H1 (cell line): ENCODE data around the gene SPG11. TPM values are rescaled to one million over a fixed set of nuclear protein-coding genes. Genes with fewer than 3 reads are reported as not detected.

ENCODE experiments used
- CTCF ChIA-PET: fragments of 300-600 bp; sonication (Branson Sonifier 250); formaldehyde crosslinking; loops from one replicate; lab custom pipeline; 2021; ENCODE audit not compliant: partially characterized antibody; lab: Charles Lee
- POLR2A ChIA-PET: fragments of 300-600 bp; sonication (Branson Sonifier 250); formaldehyde crosslinking; loops from one replicate; lab custom pipeline; 2021; ENCODE audit warnings: inconsistent platforms; ENCODE audit not compliant: partially characterized antibody; lab: Charles Lee
- DNase-seq, 2 experiments: peaks; one replicate each; pipeline versions ENCODE4 v3.0.0 to v3.0.0-alpha.2; 2010 to 2022; ENCODE audit warnings: low spot score in 2 of 2, low read depth in 1 of 2, mixed read lengths in 1 of 2
- FAIRE-seq: peaks from 2 replicates; lab custom pipeline; 2011; peaks lifted over from hg19 to GRCh38; lab: Jason Lieb, UNC
- H2AFZ ChIP-seq: 2 replicates; pipeline ENCODE4 v1.8.1; 2012; ENCODE audit warnings: low read length, inconsistent platforms
- H2AK5ac ChIP-seq: 2 replicates; pipeline ENCODE4 v1.6.1; 2013; ENCODE audit warnings: low read depth, low read length
- H2BK120ac ChIP-seq: replicated peaks from 2 replicates; pipeline ENCODE3; 2013; ENCODE audit warnings: low read depth, low read length, inconsistent platforms
- H2BK12ac ChIP-seq: 2 replicates; pipeline ENCODE4 v1.6.1; 2013; ENCODE audit warnings: low read depth, low read length
- H2BK15ac ChIP-seq: 2 replicates; pipeline ENCODE4 v1.6.1; 2013; ENCODE audit warnings: low read length
- H2BK20ac ChIP-seq: 2 replicates; pipeline ENCODE4 v1.6.1; 2013; ENCODE audit warnings: low read length
- H2BK5ac ChIP-seq: 2 replicates; pipeline ENCODE4 v1.6.1; 2013; ENCODE audit warnings: low read depth, low read length
- H3K14ac ChIP-seq: 2 replicates; pipeline ENCODE4 v1.6.1; 2013; ENCODE audit warnings: inconsistent platforms; ENCODE audit not compliant: insufficient read length
- H3K18ac ChIP-seq: 2 replicates; pipeline ENCODE4 v1.6.1; 2013; ENCODE audit warnings: low read length; ENCODE audit errors: extremely low read depth
- H3K23ac ChIP-seq: 2 replicates; pipeline ENCODE4 v1.6.1; 2013; ENCODE audit warnings: inconsistent platforms; ENCODE audit not compliant: insufficient read length
- H3K23me2 ChIP-seq: 2 replicates; pipeline ENCODE4 v1.6.1; 2013; ENCODE audit warnings: low read depth, low read length
- H3K27ac ChIP-seq: 2 replicates; pipeline ENCODE4 v1.6.1; 2011; ENCODE audit warnings: low read depth, low read length, inconsistent platforms
- H3K27me3 ChIP-seq, 4 experiments: replicated peaks in 1 of 4; 1 replicate in 1 of 4; 2 replicates in 3 of 4; pipeline versions ENCODE4 v1.6.1 to v1.8.1; 2011 to 2013; ENCODE audit warnings: low read length in 3 of 4, mild to moderate bottlenecking in 3 of 4, inconsistent platforms in 2 of 4, mixed read lengths in 2 of 4, moderate library complexity in 1 of 4; ENCODE audit not compliant: control insufficient read depth in 3 of 4, insufficient read depth in 3 of 4; ENCODE audit errors: extremely low read depth in 1 of 4
- H3K36me3 ChIP-seq, 4 experiments: 2 replicates each; pipeline versions ENCODE4 v1.6.1 to v1.8.1; 2011 to 2013; ENCODE audit warnings: mild to moderate bottlenecking in 4 of 4, low read length in 3 of 4, moderate library complexity in 2 of 4, control low read depth in 1 of 4, inconsistent platforms in 1 of 4; ENCODE audit not compliant: insufficient read depth in 4 of 4, control insufficient read depth in 2 of 4
- H3K4ac ChIP-seq: replicated peaks from 2 replicates; pipeline ENCODE3; 2013; ENCODE audit warnings: low read length, low read depth, mixed read lengths, inconsistent platforms; ENCODE audit not compliant: insufficient read length
- H3K4me1 ChIP-seq, 4 experiments: replicated peaks in 1 of 4; 1 replicate in 1 of 4; 2 replicates in 3 of 4; pipeline versions ENCODE4 v1.6.1 to v1.8.1; 2011 to 2013; ENCODE audit warnings: low read length in 3 of 4, inconsistent platforms in 2 of 4, mixed read lengths in 1 of 4; ENCODE audit not compliant: insufficient read depth in 4 of 4, control insufficient read depth in 3 of 4
- H3K4me2 ChIP-seq, 2 experiments: 2 replicates each; pipeline versions ENCODE4 v1.6.1 to v1.8.1; 2011 to 2013; ENCODE audit warnings: low read depth in 2 of 2, low read length in 2 of 2, control low read depth in 1 of 2, inconsistent platforms in 1 of 2, mild to moderate bottlenecking in 1 of 2; ENCODE audit not compliant: insufficient read depth in 1 of 2
- H3K4me3 ChIP-seq, 4 experiments: fragments of 200-600, 300-600 bp in 1 of 4; sonication (generic), shearing (Covaris generic), sonication (Bioruptor Twin) in 1 of 4; 2 replicates each; pipeline versions ENCODE4 v1.5.1 to v1.8.1; 2011 to 2016; ENCODE audit warnings: low read length in 4 of 4, low read depth in 3 of 4, control low read depth in 2 of 4, inconsistent platforms in 2 of 4, mild to moderate bottlenecking in 2 of 4, mixed read lengths in 1 of 4, moderate library complexity in 1 of 4; ENCODE audit not compliant: insufficient read depth in 2 of 4; ENCODE audit errors: extremely low read depth in 1 of 4
- H3K56ac ChIP-seq: replicated peaks from 2 replicates; pipeline ENCODE3; 2013; ENCODE audit warnings: low read depth, mild to moderate bottlenecking, mixed read lengths, low read length, inconsistent platforms; ENCODE audit not compliant: insufficient read length
- H3K79me1 ChIP-seq: 2 replicates; pipeline ENCODE4 v1.6.1; 2013; ENCODE audit warnings: low read depth, low read length, control low read depth
- H3K79me2 ChIP-seq, 2 experiments: 2 replicates each; pipeline versions ENCODE4 v1.6.1 to v1.8.1; 2012 to 2013; ENCODE audit warnings: low read length in 2 of 2, mild to moderate bottlenecking in 2 of 2, inconsistent platforms in 1 of 2; ENCODE audit not compliant: insufficient read depth in 2 of 2, control insufficient read depth in 1 of 2
- H3K9ac ChIP-seq, 4 experiments: replicated peaks in 1 of 4; 1 replicate in 1 of 4; 2 replicates in 3 of 4; pipeline versions ENCODE4 v1.6.1 to v1.8.1; 2011 to 2013; ENCODE audit warnings: low read depth in 3 of 4, low read length in 3 of 4, control low read depth in 2 of 4, mild to moderate bottlenecking in 2 of 4, moderate library complexity in 2 of 4, inconsistent platforms in 1 of 4; ENCODE audit errors: extremely low read depth in 1 of 4
- H3K9me3 ChIP-seq, 2 experiments: 2 replicates each; pipeline versions ENCODE4 v1.6.1 to v1.8.1; 2012 to 2013; ENCODE audit warnings: mild to moderate bottlenecking in 2 of 2, moderate library complexity in 2 of 2, control low read depth in 1 of 2, inconsistent platforms in 1 of 2, low read depth in 1 of 2, low read length in 1 of 2, mixed read lengths in 1 of 2; ENCODE audit not compliant: insufficient read depth in 2 of 2
- H4K20me1 ChIP-seq, 2 experiments: replicated peaks in 1 of 2; 2 replicates each; pipeline versions ENCODE3 to v1.8.1; 2011 to 2013; ENCODE audit warnings: inconsistent platforms in 2 of 2, low read length in 2 of 2, mild to moderate bottlenecking in 1 of 2; ENCODE audit not compliant: insufficient read depth in 2 of 2, control insufficient read depth in 1 of 2
- H4K5ac ChIP-seq: 2 replicates; pipeline ENCODE4 v1.6.1; 2013; ENCODE audit warnings: low read length, low read depth, mixed read lengths, inconsistent platforms; ENCODE audit not compliant: insufficient read length
- H4K8ac ChIP-seq: 2 replicates; pipeline ENCODE4 v1.8.0; 2013; ENCODE audit warnings: mild to moderate bottlenecking, moderate library complexity, low read length, inconsistent platforms; ENCODE audit not compliant: insufficient read depth; ENCODE audit errors: extremely low read depth
- H4K91ac ChIP-seq: replicated peaks from 2 replicates; pipeline ENCODE3; 2013; ENCODE audit warnings: low read length, mixed read lengths, inconsistent platforms; ENCODE audit not compliant: insufficient read length
- ASH2L ChIP-seq: fragments of 200-600, 300-600 bp; sonication (generic); IDR thresholded peaks from one replicate; pipeline ENCODE4 v1.7.1; 2017; ENCODE audit warnings: low read length
- ATF3 ChIP-seq: IDR thresholded peaks from 2 replicates; pipeline ENCODE4 v1.6.1; 2011; ENCODE audit warnings: low read depth, mild to moderate bottlenecking, low read length; ENCODE audit not compliant: insufficient read depth
- JUND ChIP-seq: IDR thresholded peaks from 2 replicates; pipeline ENCODE4 v1.6.1; 2011; ENCODE audit warnings: mild to moderate bottlenecking, improper control_type of control experiment, low read length
- SIRT6 ChIP-seq: IDR thresholded peaks from one replicate; pipeline ENCODE4 v1.7.1; 2012; ENCODE audit warnings: low read length, inconsistent platforms
- SIX5 ChIP-seq: IDR thresholded peaks from 2 replicates; pipeline ENCODE4 v1.6.1; 2011; ENCODE audit warnings: mild to moderate bottlenecking, low read depth, low read length
- SRF ChIP-seq: IDR thresholded peaks from 2 replicates; pipeline ENCODE4 v1.6.1; 2011; ENCODE audit warnings: mild to moderate bottlenecking, low read depth, low read length, moderate library complexity
- TCF12 ChIP-seq: IDR thresholded peaks from 2 replicates; pipeline ENCODE4 v1.6.1; 2011; ENCODE audit warnings: low read depth, mild to moderate bottlenecking, low read length
- ZNF274 ChIP-seq: IDR thresholded peaks from 2 replicates; pipeline ENCODE4 v1.7.0; 2012; ENCODE audit warnings: low read length, borderline replicate concordance; ENCODE audit errors: extremely low read depth
- WGBS, 2 experiments: shearing (Covaris generic) in 1 of 2; methylation state at CpG; one replicate each; pipeline versions ENCODE4 v1.1.6 to v1.1.7; 2013 to 2015; ENCODE audit warnings: low lambda C conversion rate in 2 of 2, mixed read lengths in 2 of 2, inconsistent platforms in 1 of 2, low coverage in 1 of 2, missing lambda C conversion rate in 1 of 2; ENCODE audit not compliant: insufficient replicate concordance in 2 of 2, insufficient coverage in 1 of 2, insufficient read length in 1 of 2; ENCODE audit errors: extremely low coverage in 1 of 2, missing lambda C conversion rate in 1 of 2; 5-methylcytosine and 5-hydroxymethylcytosine counted together
- polyA plus RNA-seq, 7 experiments: library from polyadenylated mRNA; depleted of rRNA in 3 of 7; stranded (reverse) in 5 of 7; unstranded in 2 of 7; fragments of >200 nt in 5 of 7; fragments of 200-250 nt in 2 of 7; gene quantifications; 1 replicate in 5 of 7; 2 replicates in 1 of 7; 4 replicates in 1 of 7; pipeline versions ENCODE4 v1.2.1 to v1.2.3, GENCODE V29; 2011 to 2013; ENCODE audit warnings: missing spikeins in 2 of 7, mixed read lengths in 2 of 7
- total RNA-seq: library from RNA; stranded (reverse); fragmentation: NEBNext Ultra II Directional; extraction: Animal tissue kit (Norgen Biotek cat#: 25700); gene quantifications from 2 replicates; pipeline ENCODE4 v1.2.1, GENCODE V29; 2021

Gene SPG11
- total and polyA plus RNA-seq, 2 of the 8 experiments (the other 6 are each of a cell fraction or from before 2014, with no cell fraction given), result 37.1 to 38.6 TPM

- H3K9ac ChIP-seq, result no peak overlapping the region
- H3K27ac ChIP-seq, result no peak overlapping the region
- POLR2A ChIA-PET, result no interaction called here
- no peak overlapping the region for H2AK5ac ChIP-seq
- no peak overlapping the region for H2BK120ac ChIP-seq
- H3K4me2 ChIP-seq, result no peak overlapping the region
- no peaks in the 10 kb centered on the region for H4K20me1 ChIP-seq
- no peak overlapping the region for H4K91ac ChIP-seq
- H3K23ac ChIP-seq, result no peak overlapping the region
- H2AFZ ChIP-seq, result no peak overlapping the region
- H3K4me3 ChIP-seq, result no peak overlapping the region
- no peaks in the 10 kb centered on the region for H3K4me1 ChIP-seq
- no peaks in the 10 kb centered on the region for H3K79me1 ChIP-seq
- no peaks in the 10 kb centered on the region for H3K27me3 ChIP-seq
- no peak overlapping the region for H3K4ac ChIP-seq
- H3K14ac ChIP-seq, result no peak overlapping the region
- H2BK5ac ChIP-seq, result no peak overlapping the region
- H3K36me3 ChIP-seq, result peaks cover 0 to 14% (median 2%) of the 10 kb centered on the region in 4 experiments; a peak in 2 of 8 replicates
- H3K18ac ChIP-seq, result no peak overlapping the region
- H2BK12ac ChIP-seq, result no peak overlapping the region
- H4K8ac ChIP-seq, result no peak overlapping the region
- CTCF ChIA-PET, result no interaction called here
- no peak overlapping the region for H4K5ac ChIP-seq
- no peaks in the 10 kb centered on the region for H3K9me3 ChIP-seq
- H3K23me2 ChIP-seq, result no peaks in the 10 kb centered on the region; the same call in 1 of the 2 replicates
- no peak overlapping the region for H3K56ac ChIP-seq
- FAIRE-seq (no peak), DNase-seq (no peak)
- 91% methylated on average over 1 of the region's 1 CpG; no CpG with 5 or more reads in 1 of the 2 experiments for WGBS, 2 experiments
- no peak overlapping the region for H2BK15ac ChIP-seq
- H2BK20ac ChIP-seq, result no peak overlapping the region
- no peaks in the 10 kb centered on the region for H3K79me2 ChIP-seq
- TF ChIP-seq TCF12, result no peak
- no peak for TF ChIP-seq SIRT6
- no peak for TF ChIP-seq ATF3
- TF ChIP-seq ZNF274, result no peak
- no peak for TF ChIP-seq JUND
- no peak for TF ChIP-seq ASH2L
- TF ChIP-seq SIX5, result no peak
- TF ChIP-seq SRF, result no peak
These were observed 26.5 kb downstream of the SPG11 start for GRCh38 chr15:44636976-44637375.
